ENCODE results near the gene SPRR2E.
"Not testable (repeated sequence)": the region's sequence is repeated elsewhere in the genome, so short reads cannot be mapped to it uniquely, and the experiment has no call there.

The SPRR2E gene

GRCh38 chr1:153070243-153070642, 24.1 kb downstream of the SPRR2E start:
- no peak for DNase-seq (ENCODE audit: low read depth in 2 of 2)

GRCh38 chr1:153058826-153059784, 35.2 kb downstream of the SPRR2E start:
- no peak for DNase-seq (ENCODE audit: low read depth in 2 of 2)

GRCh38 chr1:153058154-153058553, 36.2 kb downstream of the SPRR2E start:
- no peak for DNase-seq (ENCODE audit: low read depth in 2 of 2)

- no peak for DNase-seq (ENCODE audit: low read depth in 2 of 2)
These were observed 37.0 kb downstream of the SPRR2E start, which contains the start of gene SPRR2A for GRCh38 chr1:153057375-153057774. Gene SPRR2A, minus strand, starts transcription at chr1:153057512. Its CDS starts 777 bp downstream, at chr1:153056735.

GRCh38 chr1:153056111-153056510, 38.2 kb downstream of the SPRR2E start:
- DNase-seq (ENCODE audit: low read depth in 2 of 2) = not testable (repeated sequence)

- no peak for DNase-seq (ENCODE audit: low read depth in 2 of 2)
These were observed 45.1 kb downstream of the SPRR2E start for GRCh38 chr1:153049211-153049610.

All from activated CD8-positive, alpha-beta memory T cell treated with anti-CD3 and anti-CD28 coated beads for 4 hours (primary cell).